Measurements from ENCODE around the gene CATSPER3. TPM values are rescaled to one million over a fixed set of nuclear protein-coding genes. Genes with fewer than 3 reads are reported as not detected.

The CATSPER3 gene
- total RNA-seq, 4 donors from 2014 or later = 0.22 to 1.9 (median 0.70) TPM

DNA sequence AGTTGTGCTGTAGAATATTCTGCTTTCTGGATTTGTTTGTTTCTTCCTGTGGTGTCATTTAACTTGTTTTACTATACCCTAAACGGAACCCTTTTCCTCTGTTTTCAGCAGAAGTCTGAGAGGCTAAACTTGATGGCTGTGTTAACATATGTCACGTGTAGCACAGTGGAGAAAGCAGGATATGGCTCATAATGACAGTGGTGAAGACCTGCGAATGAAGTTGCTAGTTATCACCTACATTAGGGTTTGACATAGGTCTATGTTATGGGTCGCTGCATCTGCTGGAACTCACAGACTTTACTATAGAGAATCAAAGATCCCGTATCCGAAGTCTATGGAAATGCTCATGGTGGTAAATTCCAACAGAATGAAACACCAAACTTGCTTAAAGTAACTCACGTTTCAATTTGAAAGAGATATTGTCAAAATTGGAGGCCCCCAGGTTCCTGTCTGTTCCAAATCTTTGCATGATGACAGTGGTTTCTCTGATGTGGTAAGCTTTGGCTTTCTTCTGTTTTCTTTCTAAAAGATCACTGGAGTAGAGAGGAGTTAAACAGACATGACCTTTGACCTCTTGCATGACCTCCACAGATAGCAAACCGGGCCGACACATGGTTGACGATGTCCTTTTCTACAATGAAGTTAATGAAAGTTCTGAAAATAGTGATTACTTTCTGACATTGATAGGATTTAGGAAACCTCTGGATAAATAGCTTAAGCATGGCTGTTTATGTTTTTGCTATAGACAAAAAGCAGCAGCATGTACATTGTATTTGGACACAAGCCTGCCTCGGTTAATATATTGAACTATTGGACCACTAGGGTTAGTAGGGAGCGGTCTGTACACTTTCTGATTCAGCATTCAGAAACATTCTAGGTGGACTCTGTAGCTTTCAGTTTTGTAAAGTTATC lies 3.1 kb upstream of the CATSPER3 start:
- TF ChIP-seq, protein P1, sequence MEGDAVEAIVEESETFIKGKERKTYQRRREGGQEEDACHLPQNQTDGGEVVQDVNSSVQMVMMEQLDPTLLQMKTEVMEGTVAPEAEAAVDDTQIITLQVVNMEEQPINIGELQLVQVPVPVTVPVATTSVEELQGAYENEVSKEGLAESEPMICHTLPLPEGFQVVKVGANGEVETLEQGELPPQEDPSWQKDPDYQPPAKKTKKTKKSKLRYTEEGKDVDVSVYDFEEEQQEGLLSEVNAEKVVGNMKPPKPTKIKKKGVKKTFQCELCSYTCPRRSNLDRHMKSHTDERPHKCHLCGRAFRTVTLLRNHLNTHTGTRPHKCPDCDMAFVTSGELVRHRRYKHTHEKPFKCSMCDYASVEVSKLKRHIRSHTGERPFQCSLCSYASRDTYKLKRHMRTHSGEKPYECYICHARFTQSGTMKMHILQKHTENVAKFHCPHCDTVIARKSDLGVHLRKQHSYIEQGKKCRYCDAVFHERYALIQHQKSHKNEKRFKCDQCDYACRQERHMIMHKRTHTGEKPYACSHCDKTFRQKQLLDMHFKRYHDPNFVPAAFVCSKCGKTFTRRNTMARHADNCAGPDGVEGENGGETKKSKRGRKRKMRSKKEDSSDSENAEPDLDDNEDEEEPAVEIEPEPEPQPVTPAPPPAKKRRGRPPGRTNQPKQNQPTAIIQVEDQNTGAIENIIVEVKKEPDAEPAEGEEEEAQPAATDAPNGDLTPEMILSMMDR (IDR thresholded peaks at IDR 0.05 in 4 of 5, conservative IDR thresholded peaks at IDR 0.05 in 1 of 5) = no peak
- TF ChIP-seq POLR2A (IDR thresholded peaks at IDR 0.05) = no peak
- in situ Hi-C loops (cut with MboI; ENCODE audit: low sequenced_read_pairs in 4 of 4) = no loop called here
- ATAC-seq (no peak), DNase-seq (no peak)
- no peaks in the 10 kb centered on the region for H3K27me3 ChIP-seq
- no peak overlapping the region for H3K4me3 ChIP-seq
- H3K36me3 ChIP-seq = peaks cover 0 to 33% of the 10 kb centered on the region in 2 donors
- peaks cover 0 to 3% of the 10 kb centered on the region in 2 donors for H3K4me1 ChIP-seq
- no peaks in the 10 kb centered on the region for H3K9me3 ChIP-seq
- intact Hi-C loops (cut with DNase I; ENCODE audit: low total_unique reads) = no loop called here
- H3K27ac ChIP-seq = no peak overlapping the region

DNA sequence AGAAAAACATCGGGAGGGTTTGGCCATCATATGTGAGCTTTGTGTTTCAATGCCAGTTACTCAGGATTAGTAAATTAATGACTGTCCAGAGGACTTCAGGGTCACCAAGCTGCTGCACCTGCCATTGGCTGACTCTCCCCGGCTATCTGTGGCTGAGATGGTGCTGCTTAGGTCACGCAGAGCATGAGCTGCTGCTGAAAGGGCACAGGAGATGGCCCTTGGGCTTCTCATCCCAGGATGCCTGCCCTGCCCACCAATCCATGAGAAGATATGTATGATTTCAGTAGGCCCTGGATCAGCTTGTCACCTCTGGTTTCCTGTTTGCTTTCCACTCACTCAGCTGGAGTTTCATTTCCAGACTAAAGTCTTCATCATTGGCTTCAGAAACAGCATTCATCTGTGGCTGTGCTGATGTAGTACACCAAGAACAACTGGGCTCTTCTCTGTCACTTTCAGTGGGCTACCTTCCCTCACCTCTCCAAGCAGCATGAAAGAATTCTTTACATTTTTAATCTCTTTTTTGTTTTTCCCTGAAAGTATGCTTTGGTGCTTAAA lies 2.4 kb upstream of the CATSPER3 start:
- Histone ChIP-seq H3K4me1 (peaks cover 0 to 3% of the 10 kb centered on the region in 2 donors), H3K36me3 (peaks cover 0 to 31% of the 10 kb centered on the region in 2 donors), H3K27me3 (no peaks in the 10 kb centered on the region), H3K27ac (no peak overlapping the region), H3K9me3 (no peaks in the 10 kb centered on the region), H3K4me3 (no peak overlapping the region)
- intact Hi-C loops (cut with DNase I; ENCODE audit: low total_unique reads) (no loop called here), in situ Hi-C loops (cut with MboI; ENCODE audit: low sequenced_read_pairs in 4 of 4) (no loop called here)
- no peak for ATAC-seq
- TF ChIP-seq, protein P1 (IDR thresholded peaks at IDR 0.05 in 4 of 5, conservative IDR thresholded peaks at IDR 0.05 in 1 of 5) = no peak
- no peak for TF ChIP-seq POLR2A (IDR thresholded peaks at IDR 0.05)
- no peak for DNase-seq

DNA sequence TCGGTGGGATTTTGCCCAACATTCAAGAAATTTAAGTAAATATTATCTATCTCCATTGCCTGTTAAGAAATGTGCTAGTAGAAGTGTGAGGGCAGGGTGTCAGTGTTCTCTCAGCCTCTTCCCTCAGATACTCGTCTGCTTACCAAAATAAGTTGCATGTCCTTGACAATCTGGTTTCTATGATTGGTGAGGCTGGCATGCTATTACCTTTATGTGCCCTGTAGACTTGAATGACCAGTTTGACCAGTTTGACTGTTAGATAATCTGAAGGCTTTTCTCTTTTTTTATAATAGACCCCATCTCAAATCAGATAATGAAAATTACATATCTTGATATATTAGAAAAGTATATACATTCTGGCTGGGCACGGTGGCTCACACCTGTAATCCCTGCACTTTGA lies 348 bp downstream of the CATSPER3 start:
- no peak overlapping the region for H3K4me3 ChIP-seq
- H3K27ac ChIP-seq = no peak overlapping the region
- H3K27me3 ChIP-seq = no peaks in the 10 kb centered on the region
- in situ Hi-C loops (cut with MboI; ENCODE audit: low sequenced_read_pairs in 4 of 4) = no loop called here
- ATAC-seq (no peak), DNase-seq (no peak)
- intact Hi-C loops (cut with DNase I; ENCODE audit: low total_unique reads) = no loop called here
- H3K9me3 ChIP-seq = no peaks in the 10 kb centered on the region
- TF ChIP-seq POLR2A (IDR thresholded peaks at IDR 0.05) = no peak
- TF ChIP-seq, protein P1 (IDR thresholded peaks at IDR 0.05 in 4 of 5, conservative IDR thresholded peaks at IDR 0.05 in 1 of 5) = no peak
- H3K36me3 ChIP-seq = peaks cover 0 to 10% of the 10 kb centered on the region in 2 donors
- peaks cover 0 to 3% of the 10 kb centered on the region in 2 donors for H3K4me1 ChIP-seq

DNA sequence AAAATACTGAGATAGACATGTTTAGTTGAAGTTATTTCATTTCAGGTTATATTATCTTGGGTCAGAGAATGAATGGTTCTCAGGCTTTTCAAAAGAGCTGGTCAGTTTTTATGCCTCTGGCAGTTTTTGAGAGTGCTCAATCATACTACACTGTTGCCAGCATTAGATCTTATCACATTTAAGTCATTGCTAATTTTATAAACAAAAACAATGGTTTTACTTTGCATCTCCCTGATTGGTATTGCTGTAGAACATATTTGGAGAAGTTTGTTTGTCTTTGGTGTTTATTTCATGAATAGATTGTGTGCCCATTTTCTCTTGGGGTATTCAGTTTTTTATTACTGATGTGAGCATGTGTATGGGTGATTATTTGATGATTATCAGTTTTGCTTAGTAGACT lies 1.5 kb downstream of the CATSPER3 start:
- H3K36me3 ChIP-seq = peaks cover 0 to 10% of the 10 kb centered on the region in 2 donors
- ATAC-seq (no peak), DNase-seq (no peak)
- H3K27me3 ChIP-seq = no peaks in the 10 kb centered on the region
- in situ Hi-C loops (cut with MboI; ENCODE audit: low sequenced_read_pairs in 4 of 4) = no loop called here
- intact Hi-C loops (cut with DNase I; ENCODE audit: low total_unique reads) = no loop called here
- no peaks in the 10 kb centered on the region for H3K9me3 ChIP-seq
- peaks cover 0 to 3% of the 10 kb centered on the region in 2 donors for H3K4me1 ChIP-seq
- TF ChIP-seq, protein P1 (IDR thresholded peaks at IDR 0.05 in 4 of 5, conservative IDR thresholded peaks at IDR 0.05 in 1 of 5) = no peak
- no peak for TF ChIP-seq POLR2A (IDR thresholded peaks at IDR 0.05)
- no peak overlapping the region for H3K4me3 ChIP-seq
- no peak overlapping the region for H3K27ac ChIP-seq

All from gastrocnemius medialis (tissue), 4 donors.